Measurements from ENCODE around the gene PHLDB2.

DNA sequence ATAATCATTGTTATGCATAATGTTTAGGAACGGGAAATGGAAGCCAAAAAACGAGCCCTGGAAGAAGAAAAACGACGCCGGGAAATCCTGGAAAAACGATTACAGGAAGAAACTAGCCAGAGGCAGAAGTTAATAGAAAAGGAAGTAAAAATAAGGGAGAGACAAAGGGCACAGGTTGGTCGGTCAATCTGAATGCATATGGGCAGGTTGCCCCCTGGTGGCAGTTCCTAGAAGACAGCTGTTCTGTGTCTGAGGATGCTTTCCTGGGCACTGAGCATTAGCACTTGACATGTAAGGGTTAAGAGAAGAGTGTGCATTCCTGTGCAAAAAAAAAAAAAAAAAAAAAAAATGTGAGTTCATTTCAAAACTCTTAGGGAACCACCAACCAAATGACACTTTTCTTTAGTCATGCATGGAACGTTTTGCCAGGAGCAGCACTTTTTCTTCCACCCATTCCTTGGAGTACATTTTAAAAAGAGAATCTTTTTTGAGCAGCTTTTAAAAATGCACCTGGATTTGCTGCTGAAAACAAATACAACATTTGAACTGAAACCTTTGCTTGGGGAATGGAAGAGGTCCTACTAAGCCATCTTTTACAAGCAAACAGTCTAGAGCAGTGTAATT lies 108.7 kb downstream of the PHLDB2 start:
- TF ChIP-seq CREB1 (IDR thresholded peaks at IDR 0.05; ENCODE audit: low read depth) (no peak), MXI1 (IDR thresholded peaks at IDR 0.05; ENCODE audit: low read depth, low read length) (no peak), ZBED1 (IDR thresholded peaks at IDR 0.05; ENCODE audit: borderline replicate concordance) (no peak), EZH2 (IDR thresholded peaks at IDR 0.05; ENCODE audit: borderline replicate concordance, control insufficient read depth, low read depth, low read length) (no peak), GABPA (IDR thresholded peaks at IDR 0.05; ENCODE audit: low read depth) (no peak), TAF1 (IDR thresholded peaks at IDR 0.05; ENCODE audit: borderline replicate concordance, low read depth, low read length) (no peak), ZNF217 (IDR thresholded peaks at IDR 0.05) (no peak), EGR1 (IDR thresholded peaks at IDR 0.05; ENCODE audit: borderline replicate concordance in 1 of 2, low read depth in 2 of 2, low read length in 2 of 2) (no peak), SUZ12 (IDR thresholded peaks at IDR 0.05; ENCODE audit: unreplicated experiment) (no peak), EP300 (IDR thresholded peaks at IDR 0.05; ENCODE audit: borderline replicate concordance in 1 of 2, control insufficient read depth in 1 of 2, low read depth in 2 of 2, low read length in 2 of 2) (no peak)
